Transverse colon (tissue), 3 donors: ENCODE measurements around the gene ARHGEF7.

ENCODE experiments used
- POLR2A ChIP-seq: fragments of 450-650 bp; IDR thresholded peaks from one replicate; pipeline ENCODE4 v1.6.1; 2016; ENCODE audit warnings: antibody characterized with exemption, mild to moderate bottlenecking, moderate library complexity
- POLR2AphosphoS5 ChIP-seq, 3 donors: sonication (generic); formaldehyde crosslinking; IDR thresholded peaks; one replicate each; pipeline ENCODE4 v1.6.1; 2016; ENCODE audit warnings: antibody characterized with exemption in 3 of 3

DNA sequence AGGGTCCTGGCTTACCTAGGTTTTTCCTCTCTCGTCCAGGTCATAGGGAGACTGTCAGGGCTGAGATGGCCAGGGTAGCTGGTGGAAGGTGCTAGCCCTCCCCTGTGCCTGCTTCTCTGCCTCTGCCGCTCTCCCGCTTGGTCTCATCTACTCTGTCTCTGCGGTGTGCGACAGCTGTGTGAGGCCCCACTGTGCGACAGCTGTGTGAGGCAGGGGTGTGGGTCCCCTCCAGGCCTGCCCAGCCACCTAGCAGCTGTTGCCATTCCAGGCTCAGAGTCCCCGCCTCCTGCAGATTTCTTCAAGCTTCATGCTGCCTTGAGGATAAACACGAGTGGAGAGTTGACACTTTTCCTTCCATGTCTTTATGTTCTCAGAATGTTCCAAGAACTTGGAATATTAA lies 53.0 kb downstream of the ARHGEF7 start:
- TF ChIP-seq POLR2AphosphoS5 (IDR thresholded peaks at IDR 0.05) (no peak), POLR2A (no peak)
